PFSK-1 (cell line): Measurements from ENCODE around the gene ACLY.

Source experiments
- FOXP2 ChIP-seq: optimal IDR thresholded peaks from 2 replicates; pipeline ENCODE3; 2011; ENCODE audit warnings: borderline replicate concordance, control low read depth, inconsistent platforms; ENCODE audit not compliant: insufficient read depth; ENCODE audit errors: extremely low read length, extremely low read depth
- POLR2AphosphoS5 ChIP-seq: IDR thresholded peaks from 2 replicates; pipeline ENCODE4 v1.6.1; 2012; ENCODE audit warnings: low read depth, mild to moderate bottlenecking, control low read depth, low read length, moderate library complexity
- REST ChIP-seq, 2 experiments: IDR thresholded peaks; 2 replicates each; pipeline versions ENCODE4 v1.6.1 to v1.8.0; 2011 to 2012; ENCODE audit warnings: low read depth in 2 of 2, low read length in 2 of 2, control low read depth in 1 of 2, inconsistent platforms in 1 of 2, mild to moderate bottlenecking in 1 of 2, moderate library complexity in 1 of 2; ENCODE audit not compliant: insufficient read depth in 1 of 2
- SIN3A ChIP-seq: IDR thresholded peaks from 2 replicates; pipeline ENCODE4 v1.6.1; 2012; ENCODE audit warnings: mild to moderate bottlenecking, low read length, moderate library complexity, borderline replicate concordance; ENCODE audit not compliant: insufficient read depth
- TAF1 ChIP-seq: IDR thresholded peaks from 2 replicates; pipeline ENCODE4 v1.6.1; 2012; ENCODE audit warnings: low read length, control low read depth, borderline replicate concordance; ENCODE audit not compliant: insufficient read depth

ACLY gene

GRCh38 chr17:41912925-41913324 lies 5.8 kb downstream of the ACLY start:
- TF ChIP-seq SIN3A (no peak), FOXP2 (no peak), TAF1 (no peak), REST (IDR thresholded peaks at IDR 0.05; ENCODE audit: insufficient read depth in 1 of 2, low read depth in 2 of 2, low read length in 2 of 2) (no peak), POLR2AphosphoS5 (no peak)

GRCh38 chr17:41910701-41911391 lies 7.9 kb downstream of the ACLY start:
- TF ChIP-seq REST (IDR thresholded peaks at IDR 0.05; ENCODE audit: insufficient read depth in 1 of 2, low read depth in 2 of 2, low read length in 2 of 2) (no peak), POLR2AphosphoS5 (no peak), TAF1 (no peak), SIN3A (no peak), FOXP2 (no peak)

GRCh38 chr17:41909088-41909487 lies 9.7 kb downstream of the ACLY start:
- TF ChIP-seq TAF1: no peak

- TF ChIP-seq POLR2AphosphoS5: no peak
- no peak for TF ChIP-seq FOXP2
- TF ChIP-seq TAF1: no peak
- no peak for TF ChIP-seq REST (IDR thresholded peaks at IDR 0.05; ENCODE audit: insufficient read depth in 1 of 2, low read depth in 2 of 2, low read length in 2 of 2)
- TF ChIP-seq SIN3A: no peak
These were observed 10.9 kb downstream of the ACLY start for GRCh38 chr17:41907633-41908539.

GRCh38 chr17:41907185-41907556 lies 11.6 kb downstream of the ACLY start:
- TF ChIP-seq SIN3A: no peak
- TF ChIP-seq POLR2AphosphoS5: no peak
- no peak for TF ChIP-seq FOXP2
- TF ChIP-seq TAF1: no peak
- no peak for TF ChIP-seq REST (IDR thresholded peaks at IDR 0.05; ENCODE audit: insufficient read depth in 1 of 2, low read depth in 2 of 2, low read length in 2 of 2)
